Measurements from ENCODE around the gene CCDC158.

The CCDC158 gene

GRCh38 chr4:76316131-76316530 lies 104.8 kb downstream of the CCDC158 start:
- Histone ChIP-seq H3K9ac (no peak overlapping the region), H3K4me1 (no peaks in the 10 kb centered on the region), H3K4me3 (ENCODE audit: low read depth, low read length) (no peak overlapping the region), H3K4me2 (ENCODE audit: low read length) (no peak overlapping the region), H3K27ac (no peak overlapping the region), H3K27me3 (ENCODE audit: control insufficient read depth, insufficient read depth, low read length) (no peaks in the 10 kb centered on the region), H3K79me2 (no peaks in the 10 kb centered on the region), H3K36me3 (ENCODE audit: control insufficient read depth, insufficient read depth, low read length) (no peaks in the 10 kb centered on the region), H2AFZ (no peak overlapping the region), H3K9me3 (ENCODE audit: control insufficient read depth, low read length) (no peaks in the 10 kb centered on the region)
- TF ChIP-seq CTCF (IDR thresholded peaks at IDR 0.05), result no peak

- Histone ChIP-seq H3K4me2 (ENCODE audit: low read length) (no peak overlapping the region), H3K9ac (no peak overlapping the region), H3K27ac (no peak overlapping the region), H3K4me3 (ENCODE audit: low read depth, low read length) (no peak overlapping the region), H3K36me3 (ENCODE audit: control insufficient read depth, insufficient read depth, low read length) (no peaks in the 10 kb centered on the region), H2AFZ (no peak overlapping the region), H3K4me1 (no peaks in the 10 kb centered on the region), H3K79me2 (no peaks in the 10 kb centered on the region), H3K9me3 (ENCODE audit: control insufficient read depth, low read length) (no peaks in the 10 kb centered on the region), H3K27me3 (ENCODE audit: control insufficient read depth, insufficient read depth, low read length) (no peaks in the 10 kb centered on the region)
- no peak for TF ChIP-seq CTCF (IDR thresholded peaks at IDR 0.05)
These were observed 105.5 kb downstream of the CCDC158 start for GRCh38 chr4:76315267-76315918.

- H3K4me3 ChIP-seq (ENCODE audit: low read depth, low read length), result no peak overlapping the region
- H3K79me2 ChIP-seq, result no peaks in the 10 kb centered on the region
- no peak for TF ChIP-seq CTCF (IDR thresholded peaks at IDR 0.05)
- no peaks in the 10 kb centered on the region for H3K9me3 ChIP-seq (ENCODE audit: control insufficient read depth, low read length)
- H3K27ac ChIP-seq, result no peak overlapping the region
- no peak overlapping the region for H2AFZ ChIP-seq
- no peaks in the 10 kb centered on the region for H3K4me1 ChIP-seq
- H3K4me2 ChIP-seq (ENCODE audit: low read length), result no peak overlapping the region
- H3K9ac ChIP-seq, result no peak overlapping the region
- H3K36me3 ChIP-seq (ENCODE audit: control insufficient read depth, insufficient read depth, low read length), result no peaks in the 10 kb centered on the region
- H3K27me3 ChIP-seq (ENCODE audit: control insufficient read depth, insufficient read depth, low read length), result no peaks in the 10 kb centered on the region
These were observed 107.4 kb downstream of the CCDC158 start for GRCh38 chr4:76313547-76313946.

- no peak overlapping the region for H3K27ac ChIP-seq
- H3K4me3 ChIP-seq (ENCODE audit: low read depth, low read length), result no peak overlapping the region
- H3K4me1 ChIP-seq, result no peaks in the 10 kb centered on the region
- H3K9ac ChIP-seq, result no peak overlapping the region
- no peak for TF ChIP-seq CTCF (IDR thresholded peaks at IDR 0.05)
- no peaks in the 10 kb centered on the region for H3K79me2 ChIP-seq
- no peaks in the 10 kb centered on the region for H3K27me3 ChIP-seq (ENCODE audit: control insufficient read depth, insufficient read depth, low read length)
- no peak overlapping the region for H3K4me2 ChIP-seq (ENCODE audit: low read length)
- H2AFZ ChIP-seq, result no peak overlapping the region
- no peaks in the 10 kb centered on the region for H3K36me3 ChIP-seq (ENCODE audit: control insufficient read depth, insufficient read depth, low read length)
- no peaks in the 10 kb centered on the region for H3K9me3 ChIP-seq (ENCODE audit: control insufficient read depth, low read length)
These were observed 108.5 kb downstream of the CCDC158 start for GRCh38 chr4:76312457-76312856.

GRCh38 chr4:76311896-76312331 lies 109.0 kb downstream of the CCDC158 start:
- no peak overlapping the region for H3K27ac ChIP-seq
- no peaks in the 10 kb centered on the region for H3K27me3 ChIP-seq (ENCODE audit: control insufficient read depth, insufficient read depth, low read length)
- H3K79me2 ChIP-seq, result no peaks in the 10 kb centered on the region
- no peak overlapping the region for H3K4me3 ChIP-seq (ENCODE audit: low read depth, low read length)
- no peak for TF ChIP-seq CTCF (IDR thresholded peaks at IDR 0.05)
- no peaks in the 10 kb centered on the region for H3K4me1 ChIP-seq
- H3K9ac ChIP-seq, result no peak overlapping the region
- H3K4me2 ChIP-seq (ENCODE audit: low read length), result no peak overlapping the region
- H2AFZ ChIP-seq, result no peak overlapping the region
- H3K9me3 ChIP-seq (ENCODE audit: control insufficient read depth, low read length), result no peaks in the 10 kb centered on the region
- H3K36me3 ChIP-seq (ENCODE audit: control insufficient read depth, insufficient read depth, low read length), result no peaks in the 10 kb centered on the region

Measured in parathyroid adenoma (tissue), 2 donors.